A172 (cell line): ENCODE results near the gene PLXNA2. TPM values are rescaled to one million over a fixed set of nuclear protein-coding genes. Genes with fewer than 3 reads are reported as not detected.

Experiments used
- DNase-seq: peaks from one replicate; pipeline ENCODE4 v3.0.0-alpha.2; 2015; ENCODE audit warnings: low spot score
- total RNA-seq: library from RNA; depleted of rRNA; stranded (reverse); fragments of >200 nt; shearing (Covaris generic); gene quantifications from 2 replicates; pipeline ENCODE4 v1.2.3, GENCODE V29; 2014

The PLXNA2 gene
- total RNA-seq, 1 experiment from 2014 or later = 15.8 TPM

DNA sequence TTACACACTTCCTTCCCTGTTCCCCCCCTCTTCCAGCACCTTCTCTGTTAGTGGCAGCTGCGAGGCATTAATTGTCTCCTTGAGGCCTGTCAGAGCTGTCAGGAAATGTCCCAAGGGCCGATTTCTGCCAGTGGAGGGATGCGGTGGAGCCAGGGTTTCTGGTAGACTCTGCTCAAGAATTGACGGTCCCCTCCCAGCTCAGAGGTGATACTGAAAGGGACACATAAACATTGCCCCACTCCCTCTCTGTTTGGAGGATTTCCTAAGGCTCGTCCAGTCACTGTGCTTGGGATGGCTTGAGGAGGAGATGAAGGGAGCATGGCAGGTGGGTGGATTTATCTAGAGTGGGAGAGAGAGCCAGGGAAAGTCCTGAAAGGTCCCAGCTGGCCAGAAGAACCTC is 271.8 kb downstream of the PLXNA2 start:
- no peak for DNase-seq
